CMK (cell line): Measurements from ENCODE around the gene ZNF19.

ENCODE experiments used
- DNase-seq: peaks from one replicate; pipeline ENCODE4 v3.0.0-alpha.2; 2010; ENCODE audit warnings: low read depth

The ZNF19 gene

GRCh38 chr16:71490361-71490760 lies 1.2 kb upstream of the ZNF19 start:
- DNase-seq = no peak

- DNase-seq = peak; percentile 66
Measured at GRCh38 chr16:71484006-71484893, 4.9 kb downstream of the ZNF19 start.

- no peak for DNase-seq
Measured at GRCh38 chr16:71482569-71482968, 6.6 kb downstream of the ZNF19 start.

GRCh38 chr16:71480956-71481355 lies 8.2 kb downstream of the ZNF19 start:
- no peak for DNase-seq

- DNase-seq = no peak
Measured at GRCh38 chr16:71479420-71479819, 9.7 kb downstream of the ZNF19 start.

- DNase-seq = no peak
Measured at GRCh38 chr16:71476457-71477124, 12.5 kb downstream of the ZNF19 start.

- no peak for DNase-seq
Measured at GRCh38 chr16:71474864-71475263, 14.3 kb downstream of the ZNF19 start.

- no peak for DNase-seq
Measured at GRCh38 chr16:71473891-71474290, 15.2 kb downstream of the ZNF19 start.

GRCh38 chr16:71472931-71473330 lies 16.2 kb downstream of the ZNF19 start:
- no peak for DNase-seq

- DNase-seq = no peak
Measured at GRCh38 chr16:71472051-71472450, 17.1 kb downstream of the ZNF19 start.

GRCh38 chr16:71467810-71468209 lies 21.3 kb downstream of the ZNF19 start:
- peak; percentile 3 for DNase-seq

GRCh38 chr16:71464231-71464630 lies 24.9 kb downstream of the ZNF19 start:
- no peak for DNase-seq

GRCh38 chr16:71461686-71462648 lies 27.2 kb downstream of the ZNF19 start, which contains the start of gene ZNF23:
Gene ZNF23, minus strand, starts transcription at chr16:71462247. Its CDS starts 5,451 bp downstream, at chr16:71456796.
- DNase-seq = peak; percentile 49

- no peak for DNase-seq
Measured at GRCh38 chr16:71460941-71461340, 28.2 kb downstream of the ZNF19 start.

- no peak for DNase-seq
Measured at GRCh38 chr16:71460236-71460635, 28.9 kb downstream of the ZNF19 start.

- DNase-seq = no peak
Measured at GRCh38 chr16:71459510-71459909, 29.6 kb downstream of the ZNF19 start.

- no peak for DNase-seq
Measured at GRCh38 chr16:71456801-71457200, 32.3 kb downstream of the ZNF19 start.

- no peak for DNase-seq
Measured at GRCh38 chr16:71453036-71453435, 36.1 kb downstream of the ZNF19 start.

GRCh38 chr16:71449020-71449419 lies 40.1 kb downstream of the ZNF19 start:
- no peak for DNase-seq

- no peak for DNase-seq
Measured at GRCh38 chr16:71448274-71448866, 40.8 kb downstream of the ZNF19 start.

GRCh38 chr16:71443714-71444113 lies 45.4 kb downstream of the ZNF19 start:
- DNase-seq = no peak

- DNase-seq = no peak
Measured at GRCh38 chr16:71442051-71442440, 47.1 kb downstream of the ZNF19 start, which contains the start of gene TLE7. Gene TLE7, minus strand, starts transcription at chr16:71442054. Its CDS starts 8,730 bp downstream, at chr16:71433324.
